Glutamatergic neuron (in vitro differentiated cells): ENCODE results near the gene CDS2. TPM values are rescaled to one million over a fixed set of nuclear protein-coding genes. Genes with fewer than 3 reads are reported as not detected.

Experiments
- DNase-seq: peaks from one replicate; pipeline ENCODE4 v3.0.0; 2022
- H3K27ac Mint-ChIP-seq: one replicate; pipeline ENCODE4 v1.8.0; 2020; ENCODE audit warnings: mild to moderate bottlenecking, mixed read lengths, inconsistent platforms; ENCODE audit not compliant: unreplicated experiment
- H3K27me3 Mint-ChIP-seq: one replicate; pipeline ENCODE4 v1.8.0; 2020; ENCODE audit warnings: mild to moderate bottlenecking, moderate library complexity, mixed read lengths, inconsistent platforms; ENCODE audit not compliant: unreplicated experiment
- H3K36me3 Mint-ChIP-seq: one replicate; pipeline ENCODE4 v1.8.0; 2020; ENCODE audit warnings: mild to moderate bottlenecking, mixed read lengths, inconsistent platforms; ENCODE audit not compliant: unreplicated experiment
- H3K4me1 Mint-ChIP-seq: one replicate; pipeline ENCODE4 v1.8.0; 2020; ENCODE audit warnings: mild to moderate bottlenecking, low read depth, mixed read lengths, inconsistent platforms; ENCODE audit not compliant: unreplicated experiment
- H3K4me3 Mint-ChIP-seq: one replicate; pipeline ENCODE4 v1.8.0; 2020; ENCODE audit warnings: mild to moderate bottlenecking, mixed read lengths, inconsistent platforms; ENCODE audit not compliant: unreplicated experiment
- H3K9me3 Mint-ChIP-seq: one replicate; pipeline ENCODE4 v1.8.0; 2020; ENCODE audit warnings: mild to moderate bottlenecking, moderate library complexity, mixed read lengths, inconsistent platforms; ENCODE audit not compliant: unreplicated experiment
- total RNA-seq: library from RNA; stranded (reverse); fragmentation: NEBNext Ultra II Directional; extraction: Animal tissue kit (Norgen Biotek cat#: 25700); gene quantifications from one replicate; pipeline ENCODE4 v1.2.1, GENCODE V29; 2021; ENCODE audit not compliant: unreplicated experiment
- TF ChIP-seq, protein P1 (sequence below): fragments of 200-600 bp; sonication (generic); IDR thresholded peaks from one replicate; pipeline ENCODE4 v1.5.0; 2021; ENCODE audit not compliant: partially characterized antibody, unreplicated experiment

Gene CDS2
- total RNA-seq, 1 donor from 2014 or later = 153 TPM

GRCh38 chr20:5205348-5206210 lies 78.8 kb downstream of the CDS2 start:
- peaks cover 13% of the 10 kb centered on the region for H3K9me3 Mint-ChIP-seq
- no peaks in the 10 kb centered on the region for H3K36me3 Mint-ChIP-seq
- H3K4me1 Mint-ChIP-seq = peaks cover 6% of the 10 kb centered on the region
- H3K4me3 Mint-ChIP-seq = no peak overlapping the region
- no peaks in the 10 kb centered on the region for H3K27me3 Mint-ChIP-seq
- H3K27ac Mint-ChIP-seq = no peak overlapping the region
- TF ChIP-seq, protein P1, sequence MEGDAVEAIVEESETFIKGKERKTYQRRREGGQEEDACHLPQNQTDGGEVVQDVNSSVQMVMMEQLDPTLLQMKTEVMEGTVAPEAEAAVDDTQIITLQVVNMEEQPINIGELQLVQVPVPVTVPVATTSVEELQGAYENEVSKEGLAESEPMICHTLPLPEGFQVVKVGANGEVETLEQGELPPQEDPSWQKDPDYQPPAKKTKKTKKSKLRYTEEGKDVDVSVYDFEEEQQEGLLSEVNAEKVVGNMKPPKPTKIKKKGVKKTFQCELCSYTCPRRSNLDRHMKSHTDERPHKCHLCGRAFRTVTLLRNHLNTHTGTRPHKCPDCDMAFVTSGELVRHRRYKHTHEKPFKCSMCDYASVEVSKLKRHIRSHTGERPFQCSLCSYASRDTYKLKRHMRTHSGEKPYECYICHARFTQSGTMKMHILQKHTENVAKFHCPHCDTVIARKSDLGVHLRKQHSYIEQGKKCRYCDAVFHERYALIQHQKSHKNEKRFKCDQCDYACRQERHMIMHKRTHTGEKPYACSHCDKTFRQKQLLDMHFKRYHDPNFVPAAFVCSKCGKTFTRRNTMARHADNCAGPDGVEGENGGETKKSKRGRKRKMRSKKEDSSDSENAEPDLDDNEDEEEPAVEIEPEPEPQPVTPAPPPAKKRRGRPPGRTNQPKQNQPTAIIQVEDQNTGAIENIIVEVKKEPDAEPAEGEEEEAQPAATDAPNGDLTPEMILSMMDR = peak; percentile 86
- peak; percentile 87 for DNase-seq

DNA sequence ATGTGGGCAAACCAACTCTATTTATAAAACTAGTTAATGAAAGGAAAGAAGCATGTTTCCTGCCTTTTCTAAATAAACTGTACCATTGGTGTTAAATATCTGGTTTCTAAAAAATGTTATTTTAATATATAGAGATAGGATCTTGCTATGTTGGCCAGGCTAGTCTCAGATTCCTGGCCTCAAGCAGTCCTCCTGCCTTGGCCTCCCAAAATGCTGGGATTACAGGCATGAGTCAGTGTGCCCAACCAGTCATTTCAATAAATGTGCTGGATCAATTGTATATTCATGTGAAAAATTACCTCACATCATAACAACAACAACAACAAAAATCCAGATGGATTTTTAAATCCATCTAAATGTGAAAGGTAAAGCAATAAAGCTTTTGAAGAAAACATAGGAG lies 80.3 kb downstream of the CDS2 start:
- Mint-ChIP-seq H3K4me3 (no peak overlapping the region), H3K9me3 (peaks cover 12% of the 10 kb centered on the region), H3K4me1 (peaks cover 6% of the 10 kb centered on the region), H3K27me3 (no peaks in the 10 kb centered on the region), H3K27ac (no peak overlapping the region), H3K36me3 (no peaks in the 10 kb centered on the region)
- DNase-seq = no peak
- TF ChIP-seq, protein P1 = no peak

DNA sequence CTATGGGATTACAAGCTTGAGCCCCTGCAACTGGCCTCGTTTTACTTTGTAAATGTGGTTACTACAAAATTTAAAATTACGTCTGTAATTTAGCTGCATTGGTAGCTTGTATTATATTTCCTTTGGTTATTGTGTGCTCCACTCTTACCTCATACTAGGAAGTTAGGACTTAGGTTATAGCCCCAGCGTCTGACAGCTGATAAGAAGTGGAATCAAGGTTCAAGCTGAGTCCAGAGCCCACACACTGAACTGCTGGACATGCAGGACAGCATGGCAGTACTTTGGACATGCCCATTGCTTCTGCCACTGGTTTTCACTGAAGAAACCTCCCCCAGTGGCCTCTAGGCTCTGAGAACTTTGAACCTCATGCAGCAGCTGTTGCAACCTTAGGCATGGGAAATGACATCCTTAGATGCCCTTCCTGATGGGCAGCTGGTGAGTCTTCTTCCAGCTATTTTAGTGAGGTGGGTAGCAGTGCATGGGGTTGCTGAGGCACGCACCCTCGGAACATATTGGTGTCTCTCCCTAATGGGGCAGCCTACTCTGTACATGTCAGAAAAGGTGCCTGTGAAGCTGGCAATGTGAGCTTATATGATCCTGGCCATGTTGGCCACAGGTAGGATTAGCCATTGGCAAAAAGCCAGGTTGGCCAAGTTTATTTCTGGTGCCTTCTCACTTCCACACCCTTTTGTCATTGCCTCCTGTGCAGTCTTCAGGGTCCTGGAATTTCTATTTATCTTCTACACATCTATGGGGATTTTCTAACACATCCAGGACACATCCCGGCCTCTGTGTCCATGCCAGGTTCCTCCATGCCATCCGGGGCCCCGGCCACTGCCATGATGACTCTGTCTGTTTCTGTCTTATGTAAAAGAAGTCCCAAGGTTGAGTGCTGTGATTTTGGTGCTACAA lies 85.3 kb downstream of the CDS2 start:
- Mint-ChIP-seq H3K27ac (no peak overlapping the region), H3K36me3 (no peaks in the 10 kb centered on the region), H3K4me3 (no peak overlapping the region), H3K4me1 (no peaks in the 10 kb centered on the region), H3K9me3 (peaks cover 6% of the 10 kb centered on the region), H3K27me3 (no peaks in the 10 kb centered on the region)
- no peak for DNase-seq
- TF ChIP-seq, protein P1 = no peak

DNA sequence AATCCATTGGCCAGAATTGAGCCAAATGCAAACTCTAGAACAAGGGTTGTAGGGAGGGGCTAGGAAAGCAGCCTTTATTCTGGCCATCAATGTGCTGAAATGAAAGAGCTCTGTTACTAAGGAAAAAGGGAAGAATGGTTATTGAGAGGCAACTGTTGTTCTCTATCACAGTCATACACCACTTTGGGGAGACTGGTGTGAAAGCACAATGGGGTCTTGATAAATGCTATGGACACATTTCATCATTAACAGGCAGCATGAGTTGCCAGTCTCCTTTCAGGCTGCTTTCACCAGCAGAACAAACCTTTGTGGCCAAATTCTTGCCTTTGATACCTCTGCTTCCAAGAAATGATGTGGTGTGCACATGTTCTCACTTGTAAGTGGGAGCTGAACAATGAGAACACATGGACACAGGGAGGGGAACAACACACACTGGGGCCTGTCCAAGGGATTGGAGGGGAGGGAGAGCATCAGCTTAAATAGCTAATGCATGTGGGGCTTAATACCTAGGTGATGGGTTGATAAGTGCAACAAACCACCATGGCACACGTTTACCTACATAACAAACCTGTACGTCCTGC lies 86.2 kb downstream of the CDS2 start:
- no peaks in the 10 kb centered on the region for H3K27me3 Mint-ChIP-seq
- no peak overlapping the region for H3K27ac Mint-ChIP-seq
- no peak for DNase-seq
- H3K9me3 Mint-ChIP-seq = peaks cover 6% of the 10 kb centered on the region
- no peaks in the 10 kb centered on the region for H3K36me3 Mint-ChIP-seq
- H3K4me3 Mint-ChIP-seq = no peak overlapping the region
- TF ChIP-seq, protein P1 = no peak
- no peaks in the 10 kb centered on the region for H3K4me1 Mint-ChIP-seq
